ENCODE data around the gene ATPAF1.

DNA sequence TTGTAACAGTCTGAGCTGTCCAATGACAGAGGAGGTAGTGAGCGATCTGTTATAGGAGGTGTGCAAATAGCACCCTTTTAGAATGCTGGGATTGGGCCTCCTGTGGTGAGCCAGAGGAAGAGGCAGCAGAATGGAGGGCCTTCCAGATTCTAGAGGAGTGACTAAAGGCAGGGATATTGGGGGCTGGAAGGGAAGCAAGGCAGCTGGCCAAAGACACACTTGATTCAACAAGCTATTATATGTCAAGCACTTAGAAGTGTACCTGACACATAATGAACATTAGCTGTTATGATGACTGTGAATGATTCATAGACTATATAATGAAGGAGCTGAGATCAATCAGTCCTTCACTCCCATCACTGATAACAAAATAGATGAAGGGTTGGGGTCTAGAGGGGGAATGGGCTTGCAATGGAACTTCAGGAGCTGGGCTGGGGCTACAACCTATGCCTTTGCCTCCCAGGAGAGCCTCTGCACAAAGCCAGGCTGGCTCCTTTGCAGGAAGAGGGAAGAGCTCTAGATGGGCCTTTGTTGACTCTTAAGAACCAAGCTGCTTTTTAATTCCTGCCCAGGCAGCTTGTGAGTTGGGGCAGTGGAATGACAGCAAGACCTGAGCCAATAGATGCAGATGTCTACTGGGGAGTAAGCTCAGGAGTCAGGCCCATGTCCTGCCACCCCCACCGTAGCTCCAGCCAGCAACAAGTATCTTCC lies 61.8 kb downstream of the ATPAF1 start:
- no peak for TF ChIP-seq EZH2phosphoT487 (IDR thresholded peaks at IDR 0.05; ENCODE audit: insufficient read depth, low read depth)
- no peak for TF ChIP-seq EZH2 (IDR thresholded peaks at IDR 0.05; ENCODE audit: insufficient read depth, poor library complexity, severe bottlenecking)

Measured in GM23248 (cell line).